ENCODE measurements around the gene FHOD3. TPM values are rescaled to one million over a fixed set of nuclear protein-coding genes. Genes with fewer than 3 reads are reported as not detected.

FHOD3 gene
- total RNA-seq, 1 experiment from 2014 or later = 0.34 TPM

- Histone ChIP-seq H3K9me3 (ENCODE audit: low read depth, low read length, poor library complexity, severe bottlenecking) (no peaks in the 10 kb centered on the region), H3K27ac (ENCODE audit: low read depth, low read length, poor library complexity, severe bottlenecking) (no peak overlapping the region), H3K27me3 (replicated peaks; ENCODE audit: insufficient read depth, low read depth, low read length, poor library complexity) (peaks cover 14% of the 10 kb centered on the region), H3K4me1 (ENCODE audit: insufficient read depth, low read length, poor library complexity, severe bottlenecking) (no peaks in the 10 kb centered on the region), H3K36me3 (ENCODE audit: insufficient read depth, low read length, poor library complexity, severe bottlenecking) (no peaks in the 10 kb centered on the region), H3K4me3 (ENCODE audit: low read depth, low read length, poor library complexity, severe bottlenecking) (no peak overlapping the region)
- TF ChIP-seq CTCF (conservative IDR thresholded peaks at IDR 0.05; ENCODE audit: low read depth, low read length) (no peak), EZH2 (IDR thresholded peaks at IDR 0.05; ENCODE audit: borderline replicate concordance, low read depth, low read length, poor library complexity, severe bottlenecking) (no peak)
- POLR2A ChIA-PET (ENCODE audit: low non-redundant PET) = no interaction called here
- BruUV-seq (replicated peaks) = no TSS peak
- CTCF ChIA-PET = no interaction called here
- intact Hi-C loops (cut with micrococcal nuclease; ENCODE audit: unreplicated experiment) = no loop called here
- no peak for DNase-seq (ENCODE audit: low spot score)
These were observed 151.9 kb downstream of the FHOD3 start for GRCh38 chr18:36449451-36449850.

- no peaks in the 10 kb centered on the region for H3K9me3 ChIP-seq (ENCODE audit: low read depth, low read length, poor library complexity, severe bottlenecking)
- H3K4me1 ChIP-seq (ENCODE audit: insufficient read depth, low read length, poor library complexity, severe bottlenecking) = no peaks in the 10 kb centered on the region
- H3K27me3 ChIP-seq (replicated peaks; ENCODE audit: insufficient read depth, low read depth, low read length, poor library complexity) = peaks cover 22% of the 10 kb centered on the region
- POLR2A ChIA-PET (ENCODE audit: low non-redundant PET) = interaction anchor here (0.6 kb wide), 1 partner anchor 267 kb away, joined by 10 read pairs; no protein-coding TSS in a partner anchor
- H3K36me3 ChIP-seq (ENCODE audit: insufficient read depth, low read length, poor library complexity, severe bottlenecking) = no peaks in the 10 kb centered on the region
- H3K27ac ChIP-seq (ENCODE audit: low read depth, low read length, poor library complexity, severe bottlenecking) = no peak overlapping the region
- no peak for DNase-seq (ENCODE audit: low spot score)
- H3K4me3 ChIP-seq (ENCODE audit: low read depth, low read length, poor library complexity, severe bottlenecking) = no peak overlapping the region
- TF ChIP-seq EZH2 (IDR thresholded peaks at IDR 0.05; ENCODE audit: borderline replicate concordance, low read depth, low read length, poor library complexity, severe bottlenecking) = no peak
- TF ChIP-seq CTCF (conservative IDR thresholded peaks at IDR 0.05; ENCODE audit: low read depth, low read length) = no peak
- intact Hi-C loops (cut with micrococcal nuclease; ENCODE audit: unreplicated experiment) = no loop called here
- CTCF ChIA-PET = no interaction called here
- no TSS peak for BruUV-seq (replicated peaks)
These were observed 152.8 kb downstream of the FHOD3 start for GRCh38 chr18:36450264-36450663.

- ChIA-PET CTCF (no interaction called here), POLR2A (ENCODE audit: low non-redundant PET) (no interaction called here)
- peaks cover 22% of the 10 kb centered on the region for H3K27me3 ChIP-seq (replicated peaks; ENCODE audit: insufficient read depth, low read depth, low read length, poor library complexity)
- TF ChIP-seq CTCF (conservative IDR thresholded peaks at IDR 0.05; ENCODE audit: low read depth, low read length) (no peak), EZH2 (IDR thresholded peaks at IDR 0.05; ENCODE audit: borderline replicate concordance, low read depth, low read length, poor library complexity, severe bottlenecking) (no peak)
- H3K4me3 ChIP-seq (ENCODE audit: low read depth, low read length, poor library complexity, severe bottlenecking) = no peak overlapping the region
- H3K36me3 ChIP-seq (ENCODE audit: insufficient read depth, low read length, poor library complexity, severe bottlenecking) = no peaks in the 10 kb centered on the region
- no TSS peak for BruUV-seq (replicated peaks)
- intact Hi-C loops (cut with micrococcal nuclease; ENCODE audit: unreplicated experiment) = no loop called here
- no peaks in the 10 kb centered on the region for H3K9me3 ChIP-seq (ENCODE audit: low read depth, low read length, poor library complexity, severe bottlenecking)
- H3K27ac ChIP-seq (ENCODE audit: low read depth, low read length, poor library complexity, severe bottlenecking) = no peak overlapping the region
- no peak for DNase-seq (ENCODE audit: low spot score)
- no peaks in the 10 kb centered on the region for H3K4me1 ChIP-seq (ENCODE audit: insufficient read depth, low read length, poor library complexity, severe bottlenecking)
These were observed 154.1 kb downstream of the FHOD3 start for GRCh38 chr18:36451454-36452251.

Data from A673 (cell line).